Hepatocyte (in vitro differentiated cells): Measurements from ENCODE around the gene GOLGA8K. TPM values are rescaled to one million over a fixed set of nuclear protein-coding genes. Genes with fewer than 3 reads are reported as not detected.
"Not testable (repeated sequence)": the region's sequence is repeated elsewhere in the genome, so short reads cannot be mapped to it uniquely, and the experiment has no call there.

Source experiments
- DNase-seq: peaks from one replicate; pipeline ENCODE4 v3.0.0-alpha.2; 2016; ENCODE audit warnings: low spot score
- H2AFZ ChIP-seq: fragments of 200-600 bp; sonication (generic); 2 replicates; pipeline ENCODE4 v1.6.0; 2016; ENCODE audit warnings: antibody characterized with exemption, mild to moderate bottlenecking
- H3K27ac ChIP-seq: fragments of 200-600 bp; sonication (generic); 2 replicates; pipeline ENCODE4 v1.5.1; 2016; ENCODE audit warnings: mild to moderate bottlenecking
- H3K27me3 ChIP-seq: fragments of 200-600 bp; sonication (generic); 2 replicates; pipeline ENCODE4 v1.6.1; 2016
- H3K36me3 ChIP-seq: fragments of 200-600 bp; sonication (generic); replicated peaks from 2 replicates; pipeline ENCODE4 v1.5.1; 2016; ENCODE audit warnings: low read depth; ENCODE audit not compliant: insufficient read depth
- H3K4me1 ChIP-seq: fragments of 200-600 bp; sonication (generic); 2 replicates; pipeline ENCODE4 v1.5.1; 2016; ENCODE audit warnings: mild to moderate bottlenecking, moderate library complexity; ENCODE audit not compliant: insufficient read depth
- H3K4me2 ChIP-seq: fragments of 200-600 bp; sonication (generic); 2 replicates; pipeline ENCODE4 v1.6.0; 2016
- H3K4me3 ChIP-seq: fragments of 200-600 bp; sonication (generic); 2 replicates; pipeline ENCODE4 v1.5.1; 2016; ENCODE audit warnings: mild to moderate bottlenecking
- H3K79me2 ChIP-seq: fragments of 200-600 bp; sonication (generic); 2 replicates; pipeline ENCODE4 v1.6.0; 2017; ENCODE audit warnings: mild to moderate bottlenecking
- H3K9me2 ChIP-seq: fragments of 200-600 bp; sonication (generic); replicated peaks from 2 replicates; pipeline ENCODE4 v1.6.0; 2017; ENCODE audit warnings: mild to moderate bottlenecking; ENCODE audit not compliant: insufficient read depth
- H3K9me3 ChIP-seq: fragments of 200-600 bp; sonication (generic); 2 replicates; pipeline ENCODE4 v1.5.1; 2016; ENCODE audit warnings: low read depth, mild to moderate bottlenecking
- H4K20me1 ChIP-seq: fragments of 200-600 bp; sonication (generic); 2 replicates; pipeline ENCODE4 v1.6.0; 2016; ENCODE audit warnings: mild to moderate bottlenecking; ENCODE audit not compliant: insufficient read depth, poor library complexity, severe bottlenecking
- CTCF ChIP-seq: fragments of 200-600 bp; sonication (generic); IDR thresholded peaks from 2 replicates; pipeline ENCODE4 v1.5.1; 2016; ENCODE audit warnings: antibody characterized with exemption, mild to moderate bottlenecking; ENCODE audit not compliant: poor library complexity
- WGBS: methylation state at CpG from one replicate; pipeline ENCODE4 v1.1.6; 2016; ENCODE audit warnings: low lambda C conversion rate; ENCODE audit errors: missing lambda C conversion rate; 5-methylcytosine and 5-hydroxymethylcytosine counted together
- polyA plus RNA-seq: library from polyadenylated mRNA; unstranded; fragments of >200 nt; fragmentation: Nextera tagmentation; extraction: Ambion mirVana; gene quantifications from 2 replicates; pipeline ENCODE4 v1.2.1, GENCODE V29; 2016
- total RNA-seq: library from RNA; depleted of rRNA; stranded (reverse); fragments of >200 nt; gene quantifications from 2 replicates; pipeline ENCODE4 v1.2.3, GENCODE V29; 2014

Gene GOLGA8K
- total and polyA plus RNA-seq, 2 experiments from 2014 or later = not detected

GRCh38 chr15:32407903-32408302, 4.8 kb upstream of the GOLGA8K start:
- not testable (repeated sequence) for H3K4me1 ChIP-seq, H3K27ac ChIP-seq, H3K4me3 ChIP-seq, H3K9me3 ChIP-seq, H3K79me2 ChIP-seq, H3K9me2 ChIP-seq, H3K27me3 ChIP-seq, H4K20me1 ChIP-seq, H2AFZ ChIP-seq, H3K36me3 ChIP-seq, H3K4me2 ChIP-seq, DNase-seq
- TF ChIP-seq CTCF = peak; percentile 37
- 0% methylated on average over 2 of the region's 3 CpGs for WGBS

- not testable (repeated sequence) for H3K27ac ChIP-seq, H2AFZ ChIP-seq, H3K36me3 ChIP-seq, H3K9me2 ChIP-seq, H3K4me2 ChIP-seq, H3K79me2 ChIP-seq, H3K9me3 ChIP-seq, H3K4me1 ChIP-seq, H3K27me3 ChIP-seq, H3K4me3 ChIP-seq, DNase-seq, H4K20me1 ChIP-seq
- 76% methylated on average over 6 of the region's 8 CpGs for WGBS
Measured at GRCh38 chr15:32396522-32396921, 6.6 kb downstream of the GOLGA8K start.

- not testable (repeated sequence) for H4K20me1 ChIP-seq
Measured at GRCh38 chr15:32394745-32395144, 8.3 kb downstream of the GOLGA8K start.

GRCh38 chr15:32388050-32388648, 14.9 kb downstream of the GOLGA8K start:
- not testable (repeated sequence) for H2AFZ ChIP-seq, H3K9me3 ChIP-seq, H3K27ac ChIP-seq, H3K79me2 ChIP-seq, H3K4me3 ChIP-seq, H3K27me3 ChIP-seq, H4K20me1 ChIP-seq, H3K9me2 ChIP-seq, H3K4me1 ChIP-seq, DNase-seq, H3K36me3 ChIP-seq, H3K4me2 ChIP-seq
- no CpG with 5 or more reads among the region's 14 CpGs for WGBS

More at GRCh38 chr15:32394745-32395144, 8.3 kb downstream of the GOLGA8K start:
- H3K79me2 ChIP-seq, H3K4me3 ChIP-seq, H3K4me2 ChIP-seq, DNase-seq, H3K27me3 ChIP-seq, H3K9me3 ChIP-seq, H3K27ac ChIP-seq, H3K4me1 ChIP-seq, H3K9me2 ChIP-seq, H3K36me3 ChIP-seq, H2AFZ ChIP-seq: not testable (repeated sequence)
- WGBS = 48% methylated on average over 4 of the region's 5 CpGs

GRCh38 chr15:32385823-32386495, 17.1 kb downstream of the GOLGA8K start:
- H3K36me3 ChIP-seq, H3K4me3 ChIP-seq, H3K79me2 ChIP-seq, H3K9me3 ChIP-seq, DNase-seq, H4K20me1 ChIP-seq, H3K4me2 ChIP-seq, H3K27ac ChIP-seq, H2AFZ ChIP-seq, H3K9me2 ChIP-seq, H3K27me3 ChIP-seq, H3K4me1 ChIP-seq: not testable (repeated sequence)
- WGBS = 90% methylated on average over 8 of the region's 13 CpGs

GRCh38 chr15:32374185-32374584, 28.9 kb downstream of the GOLGA8K start:
- H3K36me3 ChIP-seq, DNase-seq, H3K27me3 ChIP-seq, H3K79me2 ChIP-seq, H3K9me2 ChIP-seq, H4K20me1 ChIP-seq, H2AFZ ChIP-seq, H3K4me2 ChIP-seq, H3K9me3 ChIP-seq, H3K4me3 ChIP-seq, H3K27ac ChIP-seq, H3K4me1 ChIP-seq: not testable (repeated sequence)
- no CpG with 5 or more reads among the region's 2 CpGs for WGBS

GRCh38 chr15:32373707-32374106, 29.4 kb downstream of the GOLGA8K start:
- no CpG with 5 or more reads among the region's 6 CpGs for WGBS
- not testable (repeated sequence) for H3K4me2 ChIP-seq, H3K27me3 ChIP-seq

GRCh38 chr15:32372075-32372474, 31.0 kb downstream of the GOLGA8K start:
- H3K9me2 ChIP-seq, H3K27me3 ChIP-seq, H2AFZ ChIP-seq, H3K4me3 ChIP-seq, H3K36me3 ChIP-seq, H3K9me3 ChIP-seq, H3K27ac ChIP-seq, H4K20me1 ChIP-seq, H3K4me1 ChIP-seq, H3K79me2 ChIP-seq, H3K4me2 ChIP-seq: not testable (repeated sequence)
- peak; percentile 1 for DNase-seq
- 87% methylated on average over 3 of the region's 5 CpGs for WGBS

More at GRCh38 chr15:32373707-32374106, 29.4 kb downstream of the GOLGA8K start:
- H3K27ac ChIP-seq, H4K20me1 ChIP-seq, H3K9me3 ChIP-seq, H2AFZ ChIP-seq, H3K36me3 ChIP-seq, H3K79me2 ChIP-seq, H3K4me1 ChIP-seq, H3K4me3 ChIP-seq, H3K9me2 ChIP-seq, DNase-seq: not testable (repeated sequence)
